Fibroblast of lung (primary cell): ENCODE measurements around the gene OST4.

Experiments
- CTCF ChIP-seq, 2 donors: IDR thresholded peaks in 1 of 2; conservative IDR thresholded peaks in 1 of 2; 1 replicate in 1 of 2; 2 replicates in 1 of 2; pipeline ENCODE4 v1.5.1; 2011 to 2012; ENCODE audit warnings: low read length in 2 of 2, control low read depth in 1 of 2, inconsistent platforms in 1 of 2, low read depth in 1 of 2, mild to moderate bottlenecking in 1 of 2
- EZH2 ChIP-seq: IDR thresholded peaks from 2 replicates; pipeline ENCODE4 v1.5.1; 2012; ENCODE audit warnings: low read length, control low read depth, mild to moderate bottlenecking; ENCODE audit errors: missing control alignments

- no peak for TF ChIP-seq CTCF (conservative IDR thresholded peaks at IDR 0.05 in 1 of 2, IDR thresholded peaks at IDR 0.05 in 1 of 2; ENCODE audit: low read depth in 1 of 2, low read length in 2 of 2)
- no peak for TF ChIP-seq EZH2
Measured at GRCh38 chr2:27100036-27100435, 28.6 kb upstream of the OST4 start.
